Breast epithelium (tissue), 3 donors: ENCODE measurements around the gene GNB5.

ENCODE experiments used
- CTCF ChIP-seq, 3 donors: fragments of 450-650 bp; IDR thresholded peaks; one replicate each; pipeline ENCODE4 v1.5.1; 2016 to 2017; ENCODE audit warnings: antibody characterized with exemption in 3 of 3, mild to moderate bottlenecking in 3 of 3, moderate library complexity in 3 of 3
- POLR2A ChIP-seq: fragments of 450-650 bp; IDR thresholded peaks from one replicate; pipeline ENCODE4 v1.6.1; 2016; ENCODE audit warnings: antibody characterized with exemption, mild to moderate bottlenecking, moderate library complexity
- POLR2AphosphoS5 ChIP-seq, 3 donors: sonication (generic); formaldehyde crosslinking; IDR thresholded peaks; one replicate each; pipeline ENCODE4 v1.6.1; 2017; ENCODE audit warnings: antibody characterized with exemption in 3 of 3

- no peak for TF ChIP-seq CTCF (IDR thresholded peaks at IDR 0.05)
- TF ChIP-seq POLR2AphosphoS5 (IDR thresholded peaks at IDR 0.05): no peak
- TF ChIP-seq POLR2A: no peak
Measured at GRCh38 chr15:52204657-52205056, 13.5 kb upstream of the GNB5 start.
